HL-60 (cell line): Measurements from ENCODE around the gene BSDC1.

ENCODE experiments used
- DNase-seq, 2 experiments: peaks; one replicate each; pipeline ENCODE4 v3.0.0-alpha.2; 2010 to 2020; ENCODE audit warnings: low read depth in 1 of 2, low spot score in 1 of 2
- H3K27ac ChIP-seq: fragments of 250-450 bp; sonication (Bioruptor Pico); replicated peaks from 2 replicates; pipeline ENCODE4 v1.5.1; 2020; ENCODE audit warnings: mild to moderate bottlenecking, moderate library complexity
- H3K27me3 ChIP-seq: fragments of 250-450 bp; sonication (Bioruptor Pico); 2 replicates; pipeline ENCODE4 v1.5.1; 2021; ENCODE audit warnings: mild to moderate bottlenecking, moderate library complexity; ENCODE audit not compliant: insufficient read depth, poor library complexity, severe bottlenecking
- H3K4me3 ChIP-seq: replicated peaks from 2 replicates; pipeline ENCODE4 v1.5.1; 2011; ENCODE audit warnings: mild to moderate bottlenecking, control low read depth, low read length; ENCODE audit not compliant: insufficient read depth
- GABPA ChIP-seq: IDR thresholded peaks from 2 replicates; pipeline ENCODE4 v1.6.1; 2012; ENCODE audit warnings: low read depth
- POLR2AphosphoS5 ChIP-seq: IDR thresholded peaks from 2 replicates; pipeline ENCODE4 v1.6.1; 2012; ENCODE audit warnings: low read depth
- SPI1 ChIP-seq: IDR thresholded peaks from 2 replicates; pipeline ENCODE4 v1.6.1; 2012; ENCODE audit warnings: low read depth, mild to moderate bottlenecking, borderline replicate concordance
- TF ChIP-seq, protein P1 (sequence below): IDR thresholded peaks from 2 replicates; pipeline ENCODE4 v1.6.1; 2012; ENCODE audit warnings: low read depth; ENCODE audit not compliant: insufficient replicate concordance
- TF ChIP-seq, protein P2 (sequence below): IDR thresholded peaks from one replicate; pipeline ENCODE4 v1.5.1; 2011; ENCODE audit warnings: low read length, control low read depth, inconsistent platforms; ENCODE audit not compliant: insufficient read depth

BSDC1 gene

DNA sequence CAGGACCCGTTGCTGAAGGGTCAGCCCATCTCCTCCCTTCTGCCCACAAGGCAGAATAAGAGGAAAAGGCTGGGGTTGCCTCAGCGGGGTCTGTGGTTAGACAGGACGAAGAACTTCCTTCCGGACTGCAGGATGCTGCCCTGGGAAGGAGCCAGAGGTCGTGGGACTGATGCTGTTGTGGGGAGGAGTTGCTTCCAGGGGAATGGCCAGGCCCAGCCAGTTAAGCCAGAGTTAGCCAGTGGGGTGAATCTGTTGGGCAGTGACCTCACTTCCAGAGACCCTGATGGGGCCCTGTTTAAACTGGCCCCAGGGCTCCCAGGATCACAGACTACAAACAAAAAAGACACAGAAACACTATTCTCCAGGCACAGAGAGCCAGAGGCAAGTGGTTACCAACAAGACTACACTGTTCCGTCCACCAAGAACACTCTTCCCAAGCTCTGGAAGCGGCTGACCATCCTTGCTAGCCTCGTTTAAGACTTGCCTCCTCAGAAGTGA is 45.0 kb downstream of the BSDC1 start:
- Histone ChIP-seq H3K27me3 (no peaks in the 10 kb centered on the region), H3K27ac (no peak overlapping the region), H3K4me3 (no peak overlapping the region)
- TF ChIP-seq SPI1 (no peak; the same call in 1 of the 2 replicates), POLR2AphosphoS5 (peak; percentile 41; the same call in 1 of the 2 replicates)
- peak; percentile 25 to 68 for DNase-seq

DNA sequence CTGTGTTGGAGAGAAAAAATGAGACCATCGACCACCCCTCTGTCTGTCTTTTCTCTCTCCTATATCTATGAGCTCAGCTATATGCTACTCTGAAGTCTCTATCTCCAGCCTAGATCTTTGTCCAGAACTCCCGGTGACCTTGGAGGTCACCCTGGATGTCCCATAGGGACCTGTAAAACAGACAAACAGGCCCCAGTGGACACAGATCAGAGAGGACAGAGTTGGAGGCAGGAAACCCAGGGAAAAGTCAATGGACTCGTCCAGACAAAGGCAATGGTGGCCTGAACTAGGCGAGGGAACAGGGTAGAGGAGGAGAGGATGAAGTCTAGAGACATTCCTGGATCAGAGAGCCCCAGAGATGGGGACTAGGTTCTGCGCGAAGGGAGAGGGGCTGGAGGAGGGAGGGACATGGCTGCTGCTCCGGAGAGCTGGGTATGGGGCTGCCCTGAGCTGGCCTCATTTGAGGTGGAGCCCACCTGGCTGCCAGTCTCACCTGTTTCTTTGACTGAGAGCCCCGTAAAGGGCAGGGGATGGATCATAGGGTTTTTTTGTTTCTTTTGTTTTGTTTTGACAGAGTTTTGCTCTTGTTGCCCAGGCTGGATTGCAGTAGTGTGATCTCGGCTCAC is 47.6 kb downstream of the BSDC1 start:
- no peaks in the 10 kb centered on the region for H3K27me3 ChIP-seq
- H3K27ac ChIP-seq = no peak overlapping the region
- TF ChIP-seq GABPA = no peak
- TF ChIP-seq POLR2AphosphoS5 = no peak
- no peak for TF ChIP-seq SPI1
- TF ChIP-seq, protein P1, sequence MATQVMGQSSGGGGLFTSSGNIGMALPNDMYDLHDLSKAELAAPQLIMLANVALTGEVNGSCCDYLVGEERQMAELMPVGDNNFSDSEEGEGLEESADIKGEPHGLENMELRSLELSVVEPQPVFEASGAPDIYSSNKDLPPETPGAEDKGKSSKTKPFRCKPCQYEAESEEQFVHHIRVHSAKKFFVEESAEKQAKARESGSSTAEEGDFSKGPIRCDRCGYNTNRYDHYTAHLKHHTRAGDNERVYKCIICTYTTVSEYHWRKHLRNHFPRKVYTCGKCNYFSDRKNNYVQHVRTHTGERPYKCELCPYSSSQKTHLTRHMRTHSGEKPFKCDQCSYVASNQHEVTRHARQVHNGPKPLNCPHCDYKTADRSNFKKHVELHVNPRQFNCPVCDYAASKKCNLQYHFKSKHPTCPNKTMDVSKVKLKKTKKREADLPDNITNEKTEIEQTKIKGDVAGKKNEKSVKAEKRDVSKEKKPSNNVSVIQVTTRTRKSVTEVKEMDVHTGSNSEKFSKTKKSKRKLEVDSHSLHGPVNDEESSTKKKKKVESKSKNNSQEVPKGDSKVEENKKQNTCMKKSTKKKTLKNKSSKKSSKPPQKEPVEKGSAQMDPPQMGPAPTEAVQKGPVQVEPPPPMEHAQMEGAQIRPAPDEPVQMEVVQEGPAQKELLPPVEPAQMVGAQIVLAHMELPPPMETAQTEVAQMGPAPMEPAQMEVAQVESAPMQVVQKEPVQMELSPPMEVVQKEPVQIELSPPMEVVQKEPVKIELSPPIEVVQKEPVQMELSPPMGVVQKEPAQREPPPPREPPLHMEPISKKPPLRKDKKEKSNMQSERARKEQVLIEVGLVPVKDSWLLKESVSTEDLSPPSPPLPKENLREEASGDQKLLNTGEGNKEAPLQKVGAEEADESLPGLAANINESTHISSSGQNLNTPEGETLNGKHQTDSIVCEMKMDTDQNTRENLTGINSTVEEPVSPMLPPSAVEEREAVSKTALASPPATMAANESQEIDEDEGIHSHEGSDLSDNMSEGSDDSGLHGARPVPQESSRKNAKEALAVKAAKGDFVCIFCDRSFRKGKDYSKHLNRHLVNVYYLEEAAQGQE = no peak
- TF ChIP-seq, protein P2, sequence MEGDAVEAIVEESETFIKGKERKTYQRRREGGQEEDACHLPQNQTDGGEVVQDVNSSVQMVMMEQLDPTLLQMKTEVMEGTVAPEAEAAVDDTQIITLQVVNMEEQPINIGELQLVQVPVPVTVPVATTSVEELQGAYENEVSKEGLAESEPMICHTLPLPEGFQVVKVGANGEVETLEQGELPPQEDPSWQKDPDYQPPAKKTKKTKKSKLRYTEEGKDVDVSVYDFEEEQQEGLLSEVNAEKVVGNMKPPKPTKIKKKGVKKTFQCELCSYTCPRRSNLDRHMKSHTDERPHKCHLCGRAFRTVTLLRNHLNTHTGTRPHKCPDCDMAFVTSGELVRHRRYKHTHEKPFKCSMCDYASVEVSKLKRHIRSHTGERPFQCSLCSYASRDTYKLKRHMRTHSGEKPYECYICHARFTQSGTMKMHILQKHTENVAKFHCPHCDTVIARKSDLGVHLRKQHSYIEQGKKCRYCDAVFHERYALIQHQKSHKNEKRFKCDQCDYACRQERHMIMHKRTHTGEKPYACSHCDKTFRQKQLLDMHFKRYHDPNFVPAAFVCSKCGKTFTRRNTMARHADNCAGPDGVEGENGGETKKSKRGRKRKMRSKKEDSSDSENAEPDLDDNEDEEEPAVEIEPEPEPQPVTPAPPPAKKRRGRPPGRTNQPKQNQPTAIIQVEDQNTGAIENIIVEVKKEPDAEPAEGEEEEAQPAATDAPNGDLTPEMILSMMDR = no peak
- DNase-seq = no peak
- no peak overlapping the region for H3K4me3 ChIP-seq

DNA sequence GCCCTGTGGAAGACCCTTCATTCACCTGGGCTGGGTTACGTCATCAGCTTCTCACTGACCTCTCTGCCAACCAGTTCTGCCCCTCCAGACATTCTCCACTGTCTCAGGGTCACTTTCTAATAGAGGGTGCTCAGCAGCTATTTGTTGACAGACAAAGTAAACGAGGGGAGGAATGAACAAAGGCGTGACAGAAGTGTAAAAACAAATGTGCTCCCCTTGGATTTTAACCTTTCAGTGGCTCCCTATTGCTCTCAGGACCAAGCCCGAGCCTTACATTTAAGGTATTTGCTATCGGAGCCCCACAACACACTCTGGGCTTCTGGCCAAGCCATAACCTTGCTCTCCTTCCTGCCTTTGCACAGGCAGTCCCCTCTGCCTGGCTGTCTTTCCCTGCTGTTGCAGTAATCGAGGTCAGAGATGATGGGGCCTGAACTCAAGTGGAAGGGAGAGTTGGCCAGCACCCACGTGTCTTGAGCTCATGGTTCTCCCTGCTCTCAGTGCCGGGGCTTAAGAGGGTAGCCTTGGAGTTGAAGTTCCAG is 48.9 kb downstream of the BSDC1 start:
- no peak for DNase-seq
- TF ChIP-seq SPI1 (no peak), GABPA (no peak), POLR2AphosphoS5 (no peak)
- TF ChIP-seq, protein P1 = no peak
- TF ChIP-seq, protein P2 = no peak
- H3K27ac ChIP-seq = no peak overlapping the region
- no peaks in the 10 kb centered on the region for H3K27me3 ChIP-seq
- H3K4me3 ChIP-seq = no peak overlapping the region

DNA sequence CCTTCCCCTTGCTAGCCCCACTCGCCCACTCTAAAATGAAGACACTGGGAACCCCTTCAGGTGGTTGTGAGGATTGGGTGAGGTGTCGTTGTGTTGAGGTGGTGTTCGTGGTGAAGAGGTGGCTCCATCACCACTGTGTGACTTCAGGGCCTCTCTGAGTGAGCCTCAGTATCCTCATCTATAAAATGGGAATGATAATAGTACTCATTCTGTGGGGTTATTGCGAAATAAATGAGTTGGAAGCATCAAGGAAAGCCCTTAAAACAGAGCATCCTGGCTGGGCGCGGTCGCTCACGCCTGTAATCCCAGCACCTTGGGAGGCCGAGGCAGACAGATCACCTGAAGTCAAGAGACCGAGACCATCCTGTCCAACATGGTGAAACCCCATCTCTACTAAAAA is 51.5 kb downstream of the BSDC1 start:
- no peak for DNase-seq
- no peaks in the 10 kb centered on the region for H3K27me3 ChIP-seq
- TF ChIP-seq SPI1 (no peak), GABPA (no peak), POLR2AphosphoS5 (no peak)
- TF ChIP-seq, protein P1 = no peak
- TF ChIP-seq, protein P2 = no peak
- H3K27ac ChIP-seq = no peak overlapping the region
- H3K4me3 ChIP-seq = no peak overlapping the region
